Neural progenitor cell (in vitro differentiated cells): ENCODE data around the gene RERE. TPM values are rescaled to one million over a fixed set of nuclear protein-coding genes. Genes with fewer than 3 reads are reported as not detected.

ENCODE experiments used
- DNase-seq: peaks from one replicate; pipeline ENCODE4 v3.0.0-alpha.2; 2016; ENCODE audit warnings: low spot score
- H2AFZ ChIP-seq: fragments of 200-600 bp; sonication (generic); replicated peaks from 2 replicates; pipeline ENCODE4 v1.6.1; 2016; ENCODE audit warnings: antibody characterized with exemption
- H3F3A ChIP-seq: fragments of 200-600 bp; sonication (generic); 2 replicates; pipeline ENCODE4 v1.6.1; 2016; ENCODE audit warnings: antibody characterized with exemption, low read depth
- H3K27ac ChIP-seq: fragments of 200-600 bp; sonication (generic); 2 replicates; pipeline ENCODE4 v1.5.1; 2016; ENCODE audit warnings: mild to moderate bottlenecking
- H3K27me3 ChIP-seq: fragments of 200-600 bp; sonication (generic); 2 replicates; pipeline ENCODE4 v1.6.1; 2016; ENCODE audit warnings: mild to moderate bottlenecking, moderate library complexity
- H3K36me3 ChIP-seq: fragments of 200-600 bp; sonication (generic); 2 replicates; pipeline ENCODE4 v1.5.1; 2016
- H3K4me1 ChIP-seq: fragments of 200-600 bp; sonication (generic); 2 replicates; pipeline ENCODE4 v1.6.1; 2016; ENCODE audit warnings: mixed run types
- H3K4me2 ChIP-seq: fragments of 200-600 bp; sonication (generic); 2 replicates; pipeline ENCODE4 v1.6.1; 2016
- H3K4me3 ChIP-seq: fragments of 200-600 bp; sonication (generic); 2 replicates; pipeline ENCODE4 v1.5.1; 2016
- H3K79me2 ChIP-seq: fragments of 200-600 bp; sonication (generic); 2 replicates; pipeline ENCODE4 v1.6.1; 2016; ENCODE audit warnings: low read depth
- H3K9ac ChIP-seq: fragments of 200-600 bp; sonication (generic); 2 replicates; pipeline ENCODE4 v1.6.1; 2016
- H3K9me3 ChIP-seq: fragments of 200-600 bp; sonication (generic); 2 replicates; pipeline ENCODE4 v1.5.1; 2016; ENCODE audit warnings: low read depth
- H4K20me1 ChIP-seq: fragments of 200-600 bp; sonication (generic); 2 replicates; pipeline ENCODE4 v1.6.1; 2016; ENCODE audit warnings: low read depth
- H3K27ac Mint-ChIP-seq: 3 replicates; pipeline ENCODE4 v1.8.0; 2021; ENCODE audit warnings: mixed read lengths
- H3K27me3 Mint-ChIP-seq: 2 replicates; pipeline ENCODE4 v1.8.0; 2022; ENCODE audit warnings: low read depth, mild to moderate bottlenecking, inconsistent platforms, moderate library complexity, mixed read lengths; ENCODE audit not compliant: insufficient read depth
- H3K36me3 Mint-ChIP-seq: 3 replicates; pipeline ENCODE4 v1.8.0; 2021; ENCODE audit warnings: mixed read lengths
- H3K4me1 Mint-ChIP-seq: 3 replicates; pipeline ENCODE4 v1.8.0; 2021; ENCODE audit warnings: mixed read lengths
- H3K4me3 Mint-ChIP-seq: 3 replicates; pipeline ENCODE4 v1.8.0; 2021; ENCODE audit warnings: mild to moderate bottlenecking, moderate library complexity, mixed read lengths
- H3K9me3 Mint-ChIP-seq: 3 replicates; pipeline ENCODE4 v1.8.0; 2020; ENCODE audit warnings: mixed read lengths
- CTCF ChIP-seq: fragments of 200-600 bp; sonication (generic); IDR thresholded peaks from 2 replicates; pipeline ENCODE4 v1.5.1; 2017; ENCODE audit warnings: antibody characterized with exemption, mild to moderate bottlenecking
- EZH2 ChIP-seq: fragments of 200-600 bp; sonication (generic); IDR thresholded peaks from 2 replicates; pipeline ENCODE4 v1.6.1; 2017; ENCODE audit warnings: antibody characterized with exemption, mild to moderate bottlenecking, moderate library complexity
- EZH2phosphoT487 ChIP-seq: fragments of 200-600 bp; sonication (generic); IDR thresholded peaks from 2 replicates; pipeline ENCODE4 v1.6.1; 2017; ENCODE audit warnings: antibody characterized with exemption
- total RNA-seq: library from RNA; depleted of rRNA; stranded (reverse); fragments of >200 nt; gene quantifications from 2 replicates; pipeline ENCODE4 v1.2.3, GENCODE V29; 2015; ENCODE audit warnings: low replicate concordance

The RERE gene
- total RNA-seq, 1 donor from 2014 or later, result 29.8 TPM

- peaks cover 58% of the 10 kb centered on the region for H3K4me1 Mint-ChIP-seq
- Histone ChIP-seq H3K4me1 (peaks cover 24% of the 10 kb centered on the region), H3F3A (peaks cover 15% of the 10 kb centered on the region), H3K9me3 (no peaks in the 10 kb centered on the region), H4K20me1 (peaks cover 61% of the 10 kb centered on the region), H3K9ac (no peak overlapping the region), H3K27ac (peak overlapping the region; percentile 75), H2AFZ (no peak overlapping the region), H3K4me2 (peak overlapping the region; percentile 24), H3K79me2 (peaks cover 99% of the 10 kb centered on the region), H3K27me3 (no peaks in the 10 kb centered on the region), H3K36me3 (no peaks in the 10 kb centered on the region), H3K4me3 (no peak overlapping the region)
- no peak overlapping the region for H3K4me3 Mint-ChIP-seq
- peaks cover 18% of the 10 kb centered on the region for H3K36me3 Mint-ChIP-seq
- TF ChIP-seq EZH2, result no peak
- peak; percentile 12 for TF ChIP-seq CTCF
- no peak for TF ChIP-seq EZH2phosphoT487
- peak overlapping the region; percentile 87 for H3K27ac Mint-ChIP-seq
- DNase-seq, result peak; percentile 23
- no peaks in the 10 kb centered on the region for H3K27me3 Mint-ChIP-seq
- peaks cover 4% of the 10 kb centered on the region for H3K9me3 Mint-ChIP-seq
Observed at GRCh38 chr1:8598060-8598724, 219.2 kb downstream of the RERE start.

GRCh38 chr1:8597455-8597854 is 220.0 kb downstream of the RERE start:
- peaks cover 56% of the 10 kb centered on the region for H4K20me1 ChIP-seq
- Mint-ChIP-seq H3K9me3 (peaks cover 4% of the 10 kb centered on the region), H3K27me3 (no peaks in the 10 kb centered on the region), H3K36me3 (peaks cover 25% of the 10 kb centered on the region), H3K27ac (no peak overlapping the region), H3K4me3 (no peak overlapping the region), H3K4me1 (peaks cover 59% of the 10 kb centered on the region)
- no peak overlapping the region for H2AFZ ChIP-seq
- H3K27ac ChIP-seq, result no peak overlapping the region
- no peak for DNase-seq
- H3K4me2 ChIP-seq, result no peak overlapping the region
- H3K27me3 ChIP-seq, result no peaks in the 10 kb centered on the region
- peaks cover 15% of the 10 kb centered on the region for H3F3A ChIP-seq
- H3K79me2 ChIP-seq, result peaks cover 99% of the 10 kb centered on the region
- no peak overlapping the region for H3K4me3 ChIP-seq
- no peaks in the 10 kb centered on the region for H3K9me3 ChIP-seq
- TF ChIP-seq CTCF, result no peak
- TF ChIP-seq EZH2, result no peak
- TF ChIP-seq EZH2phosphoT487, result no peak
- H3K36me3 ChIP-seq, result no peaks in the 10 kb centered on the region
- H3K4me1 ChIP-seq, result peaks cover 30% of the 10 kb centered on the region
- no peak overlapping the region for H3K9ac ChIP-seq

GRCh38 chr1:8595941-8596340 is 221.5 kb downstream of the RERE start:
- H3K36me3 ChIP-seq, result no peaks in the 10 kb centered on the region
- H2AFZ ChIP-seq, result no peak overlapping the region
- no peak overlapping the region for H3K4me2 ChIP-seq
- peaks cover 4% of the 10 kb centered on the region for H3K9me3 Mint-ChIP-seq
- no peaks in the 10 kb centered on the region for H3K27me3 Mint-ChIP-seq
- no peak overlapping the region for H3K9ac ChIP-seq
- H3K4me1 ChIP-seq, result peaks cover 43% of the 10 kb centered on the region
- H3K4me3 ChIP-seq, result no peak overlapping the region
- H3K4me3 Mint-ChIP-seq, result no peak overlapping the region
- H3K9me3 ChIP-seq, result no peaks in the 10 kb centered on the region
- TF ChIP-seq EZH2, result no peak
- TF ChIP-seq EZH2phosphoT487, result no peak
- no peak for TF ChIP-seq CTCF
- no peaks in the 10 kb centered on the region for H3K27me3 ChIP-seq
- no peak overlapping the region for H3K27ac Mint-ChIP-seq
- H3K36me3 Mint-ChIP-seq, result peaks cover 22% of the 10 kb centered on the region
- peaks cover 66% of the 10 kb centered on the region for H4K20me1 ChIP-seq
- peak overlapping the region; percentile 34 for H3K27ac ChIP-seq
- H3F3A ChIP-seq, result peaks cover 15% of the 10 kb centered on the region
- H3K79me2 ChIP-seq, result peaks cover 99% of the 10 kb centered on the region
- DNase-seq, result no peak
- peaks cover 67% of the 10 kb centered on the region for H3K4me1 Mint-ChIP-seq
